HS-27A (cell line): ENCODE results near the gene MYOM1.
"Not testable (repeated sequence)": the region's sequence is repeated elsewhere in the genome, so short reads cannot be mapped to it uniquely, and the experiment has no call there.

ENCODE experiments used
- DNase-seq: peaks from one replicate; pipeline ENCODE4 v3.0.0-alpha.2; 2012; ENCODE audit warnings: low read depth, missing footprints

Gene MYOM1

GRCh38 chr18:3083766-3084165 is 136.0 kb downstream of the MYOM1 start:
- no peak for DNase-seq

- DNase-seq: no peak
Measured at GRCh38 chr18:3081584-3081991, 138.2 kb downstream of the MYOM1 start.

- DNase-seq: no peak
Measured at GRCh38 chr18:3079653-3080052, 140.1 kb downstream of the MYOM1 start.

DNA sequence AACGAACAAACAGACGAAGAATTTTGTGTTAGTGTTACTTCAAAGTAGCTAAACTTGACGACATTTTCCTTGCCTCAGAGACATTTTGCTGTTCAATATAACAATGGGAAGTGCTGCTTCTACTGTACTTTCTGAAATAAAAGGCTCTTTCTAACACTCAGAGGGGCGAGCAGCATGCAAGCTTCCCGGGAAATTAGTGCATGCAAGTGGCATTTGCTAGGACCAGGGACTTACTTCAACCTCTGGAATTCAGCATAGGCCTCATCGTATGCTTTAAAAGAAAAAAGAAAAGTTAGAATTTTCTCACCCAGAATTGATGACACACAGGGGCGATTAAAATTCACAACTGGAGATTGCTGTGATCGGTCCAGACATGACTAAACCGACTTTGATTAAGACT is 144.3 kb downstream of the MYOM1 start:
- DNase-seq: no peak

- DNase-seq: no peak
Measured at GRCh38 chr18:3074087-3074486, 145.7 kb downstream of the MYOM1 start.

GRCh38 chr18:3073353-3073752 is 146.4 kb downstream of the MYOM1 start:
- not testable (repeated sequence) for DNase-seq

GRCh38 chr18:3071676-3072075 is 148.1 kb downstream of the MYOM1 start:
- no peak for DNase-seq

DNA sequence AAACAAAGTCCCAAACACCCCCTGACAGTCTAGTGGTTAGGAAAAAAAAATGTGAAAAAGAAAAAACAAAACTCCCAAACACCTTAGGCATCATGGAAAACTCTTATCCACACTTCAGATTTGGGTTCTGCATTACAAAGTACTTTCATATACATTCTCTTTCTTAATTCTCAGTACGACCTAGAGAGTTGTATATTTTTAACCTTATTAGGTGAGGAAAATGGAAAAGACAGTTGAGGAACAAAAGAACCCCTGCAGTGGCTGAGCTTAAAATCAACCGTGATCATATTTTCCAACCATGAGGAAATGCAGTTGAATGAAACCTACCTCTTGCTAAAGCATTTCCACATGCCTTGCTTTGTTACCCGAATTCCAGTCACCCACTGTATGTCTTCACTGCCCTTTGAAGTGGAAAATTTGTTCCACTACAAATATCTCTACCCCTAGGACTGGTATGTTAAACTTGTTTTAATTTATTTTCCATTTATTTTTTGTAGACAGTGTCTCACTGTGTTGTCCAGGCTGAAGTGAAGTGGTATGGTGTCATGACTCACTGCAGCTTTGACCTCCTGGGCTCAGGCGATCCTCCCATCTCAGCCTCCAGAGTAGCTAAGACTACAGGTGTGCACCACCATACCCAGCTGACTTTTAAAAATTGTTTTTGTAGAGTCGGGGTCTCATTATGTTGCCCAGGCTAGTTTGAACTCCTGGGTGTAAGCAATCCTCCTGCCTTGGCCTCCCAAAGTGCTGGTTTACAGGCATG is 149.9 kb downstream of the MYOM1 start:
- DNase-seq: no peak

- DNase-seq: no peak
Measured at GRCh38 chr18:3067722-3068121, 152.0 kb downstream of the MYOM1 start.

GRCh38 chr18:3067165-3067661 is 152.6 kb downstream of the MYOM1 start:
- no peak for DNase-seq

- no peak for DNase-seq
Measured at GRCh38 chr18:3066341-3067110, 153.2 kb downstream of the MYOM1 start.

DNA sequence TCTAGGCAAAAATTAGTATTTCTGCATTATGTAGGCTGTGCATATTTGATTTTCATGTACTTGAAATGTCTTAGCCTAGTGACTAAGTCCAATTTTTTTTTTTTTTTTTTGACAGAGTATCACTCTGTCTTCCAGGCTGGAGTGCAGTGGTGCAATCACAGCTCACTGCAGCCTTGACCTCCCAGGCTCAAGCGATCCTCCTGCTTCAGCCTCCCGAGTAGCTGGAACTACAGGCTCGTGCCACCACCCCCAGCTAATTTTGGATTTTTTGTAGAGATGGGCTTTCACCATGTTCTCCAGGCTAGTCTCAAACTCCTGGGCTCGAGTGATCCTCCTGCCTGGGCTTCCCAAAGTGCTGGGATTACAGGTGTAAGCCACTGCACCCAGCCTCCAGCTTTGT is 156.0 kb downstream of the MYOM1 start:
- DNase-seq: not testable (repeated sequence)

- DNase-seq: no peak
Measured at GRCh38 chr18:3062798-3063680, 156.7 kb downstream of the MYOM1 start.

- DNase-seq: no peak
Measured at GRCh38 chr18:3061581-3062312, 158.0 kb downstream of the MYOM1 start.

GRCh38 chr18:3060667-3061580 is 158.8 kb downstream of the MYOM1 start:
- no peak for DNase-seq

DNA sequence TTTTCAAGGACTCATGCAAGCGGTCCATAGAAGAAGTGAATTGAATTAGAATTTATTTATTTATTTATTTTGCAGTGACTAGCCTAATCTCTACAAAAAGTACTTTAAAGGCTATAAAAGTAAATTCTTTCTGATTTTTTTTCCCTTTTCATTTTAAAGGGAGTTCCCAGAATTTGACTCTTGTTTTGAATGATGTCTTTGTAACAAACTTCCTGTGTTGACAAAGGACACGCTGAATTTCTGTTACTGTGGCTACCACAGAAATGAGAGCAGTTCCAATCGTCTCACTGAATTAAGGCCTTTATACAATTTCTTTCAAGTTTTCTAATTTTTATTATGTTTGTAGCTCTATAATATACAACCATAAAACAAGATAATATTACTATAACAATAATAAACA is 160.5 kb downstream of the MYOM1 start:
- no peak for DNase-seq

DNA sequence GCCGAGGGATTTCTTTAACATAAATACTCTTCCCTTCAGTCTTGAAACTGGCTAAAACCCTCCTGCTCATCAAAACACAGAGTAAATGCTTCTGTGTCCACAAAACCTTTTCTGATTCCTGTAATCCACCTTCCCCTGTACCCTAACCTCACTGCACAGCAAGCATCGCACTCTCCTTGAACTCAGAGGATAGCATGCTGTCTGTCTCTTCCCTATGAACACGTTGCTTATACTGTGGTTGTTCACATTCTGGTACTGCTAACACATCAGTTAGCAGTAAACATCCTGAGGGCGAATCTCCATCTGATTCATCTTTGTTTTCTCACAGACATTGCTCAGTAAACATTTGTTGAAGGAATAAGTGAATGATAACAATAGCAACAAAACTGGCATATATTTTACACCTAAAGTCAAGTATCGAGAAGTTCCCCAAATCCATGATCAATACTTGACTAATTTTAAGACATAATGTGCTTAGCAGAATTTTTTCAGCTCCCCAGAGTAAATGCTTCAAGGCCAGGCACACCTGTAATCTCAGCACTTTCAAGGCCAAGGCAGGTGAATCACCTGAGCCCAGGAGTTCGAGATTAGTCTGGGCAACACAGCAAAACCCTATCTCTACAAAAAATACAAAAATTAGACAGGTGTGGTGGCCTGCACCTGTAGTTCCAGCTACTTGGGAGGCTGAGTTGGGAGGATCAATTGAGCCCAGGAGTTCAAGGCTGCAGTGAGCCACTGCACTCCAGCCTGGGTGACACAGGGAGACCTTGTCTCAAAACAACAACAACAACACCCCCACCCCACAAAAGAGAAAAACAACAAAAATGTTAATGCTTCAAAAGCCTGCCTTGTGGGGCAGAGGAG is 161.2 kb downstream of the MYOM1 start:
- no peak for DNase-seq

DNA sequence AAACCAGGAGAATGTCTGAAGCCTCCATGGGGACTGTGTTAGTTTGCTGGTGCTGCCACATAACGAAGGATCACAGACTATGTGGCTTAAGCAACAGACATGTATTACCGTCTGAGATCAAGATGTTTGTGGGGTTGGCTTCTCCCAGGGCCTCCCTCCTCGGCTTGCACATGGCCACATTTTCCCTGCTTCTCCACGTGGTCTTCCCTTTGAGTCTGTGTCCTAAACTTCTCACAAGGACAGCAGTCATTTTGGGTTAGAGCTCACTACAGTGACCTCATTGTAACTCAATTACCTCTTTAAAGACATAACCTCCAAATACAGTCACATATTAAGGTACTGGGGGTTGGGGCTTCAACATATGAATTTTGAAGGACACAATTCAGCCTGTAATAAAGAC is 162.2 kb downstream of the MYOM1 start:
- DNase-seq: no peak

- no peak for DNase-seq
Measured at GRCh38 chr18:3056311-3056710, 163.5 kb downstream of the MYOM1 start.

GRCh38 chr18:3055816-3056215 is 164.0 kb downstream of the MYOM1 start:
- DNase-seq: no peak
